ENCODE measurements around the gene PTMA. TPM values are rescaled to one million over a fixed set of nuclear protein-coding genes. Genes with fewer than 3 reads are reported as not detected.
A peak's percentile ranks its signal among the peaks of the same experiment; 100 is the strongest.

Gene PTMA
- total RNA-seq, 1 donor: 545 TPM

GRCh38 chr2:231667096-231667427 lies 41.3 kb upstream of the PTMA start:
- Histone ChIP-seq H3K27ac (ENCODE audit: low read depth, low read length) (peak overlapping the region; percentile 89), H3K27me3 (ENCODE audit: insufficient read depth, low read length) (no peaks in the 10 kb centered on the region), H3K4me2 (ENCODE audit: insufficient read depth, low read length) (peak overlapping the region; percentile 94), H3K36me3 (ENCODE audit: insufficient read depth, low read length) (no peaks in the 10 kb centered on the region), H3K4me1 (ENCODE audit: insufficient read depth, low read length) (peaks cover 16% of the 10 kb centered on the region), H3K9me3 (ENCODE audit: low read depth, low read length) (no peaks in the 10 kb centered on the region), H3K4me3 (ENCODE audit: insufficient read depth, low read length) (peak overlapping the region; percentile 72), H3K79me2 (ENCODE audit: insufficient read depth, low read length) (no peaks in the 10 kb centered on the region), H2AFZ (ENCODE audit: low read length) (peak overlapping the region; percentile 73), H4K20me1 (ENCODE audit: insufficient read depth, low read length) (no peaks in the 10 kb centered on the region)
- DNase-seq (ENCODE audit: insufficient read length, low spot score, missing footprints): no peak
- TF ChIP-seq CTCF (IDR thresholded peaks at IDR 0.05; ENCODE audit: extremely low read depth, low read depth, low read length): no peak

GRCh38 chr2:231667496-231667895 lies 40.8 kb upstream of the PTMA start:
- Histone ChIP-seq H3K4me1 (ENCODE audit: insufficient read depth, low read length) (peaks cover 16% of the 10 kb centered on the region), H3K4me2 (ENCODE audit: insufficient read depth, low read length) (peak overlapping the region; percentile 94), H3K4me3 (ENCODE audit: insufficient read depth, low read length) (no peak overlapping the region), H3K9me3 (ENCODE audit: low read depth, low read length) (no peaks in the 10 kb centered on the region), H3K27me3 (ENCODE audit: insufficient read depth, low read length) (no peaks in the 10 kb centered on the region), H3K79me2 (ENCODE audit: insufficient read depth, low read length) (no peaks in the 10 kb centered on the region), H2AFZ (ENCODE audit: low read length) (peak overlapping the region; percentile 73), H4K20me1 (ENCODE audit: insufficient read depth, low read length) (no peaks in the 10 kb centered on the region), H3K27ac (ENCODE audit: low read depth, low read length) (no peak overlapping the region), H3K36me3 (ENCODE audit: insufficient read depth, low read length) (no peaks in the 10 kb centered on the region)
- TF ChIP-seq CTCF (IDR thresholded peaks at IDR 0.05; ENCODE audit: extremely low read depth, low read depth, low read length): no peak
- DNase-seq (ENCODE audit: insufficient read length, low spot score, missing footprints): peak; percentile 73

GRCh38 chr2:231668981-231669380 lies 39.3 kb upstream of the PTMA start:
- Histone ChIP-seq H3K79me2 (ENCODE audit: insufficient read depth, low read length) (no peaks in the 10 kb centered on the region), H3K27me3 (ENCODE audit: insufficient read depth, low read length) (no peaks in the 10 kb centered on the region), H3K4me2 (ENCODE audit: insufficient read depth, low read length) (no peak overlapping the region), H3K4me1 (ENCODE audit: insufficient read depth, low read length) (peaks cover 16% of the 10 kb centered on the region), H3K9me3 (ENCODE audit: low read depth, low read length) (no peaks in the 10 kb centered on the region), H4K20me1 (ENCODE audit: insufficient read depth, low read length) (no peaks in the 10 kb centered on the region), H2AFZ (ENCODE audit: low read length) (no peak overlapping the region), H3K27ac (ENCODE audit: low read depth, low read length) (no peak overlapping the region), H3K36me3 (ENCODE audit: insufficient read depth, low read length) (no peaks in the 10 kb centered on the region), H3K4me3 (ENCODE audit: insufficient read depth, low read length) (no peak overlapping the region)
- DNase-seq (ENCODE audit: insufficient read length, low spot score, missing footprints): no peak
- no peak for TF ChIP-seq CTCF (IDR thresholded peaks at IDR 0.05; ENCODE audit: extremely low read depth, low read depth, low read length)

GRCh38 chr2:231671270-231672050 lies 36.9 kb upstream of the PTMA start:
- TF ChIP-seq CTCF (IDR thresholded peaks at IDR 0.05; ENCODE audit: extremely low read depth, low read depth, low read length): no peak
- peaks cover 18% of the 10 kb centered on the region for H3K4me1 ChIP-seq (ENCODE audit: insufficient read depth, low read length)
- no peak overlapping the region for H2AFZ ChIP-seq (ENCODE audit: low read length)

More at GRCh38 chr2:231671270-231672050, 36.9 kb upstream of the PTMA start:
- DNase-seq (ENCODE audit: insufficient read length, low spot score, missing footprints): peak; percentile 74
- H3K79me2 ChIP-seq (ENCODE audit: insufficient read depth, low read length): no peaks in the 10 kb centered on the region
- no peaks in the 10 kb centered on the region for H3K9me3 ChIP-seq (ENCODE audit: low read depth, low read length)
- no peak overlapping the region for H3K4me2 ChIP-seq (ENCODE audit: insufficient read depth, low read length)
- no peak overlapping the region for H3K4me3 ChIP-seq (ENCODE audit: insufficient read depth, low read length)
- H3K27me3 ChIP-seq (ENCODE audit: insufficient read depth, low read length): no peaks in the 10 kb centered on the region
- H4K20me1 ChIP-seq (ENCODE audit: insufficient read depth, low read length): no peaks in the 10 kb centered on the region
- H3K27ac ChIP-seq (ENCODE audit: low read depth, low read length): no peak overlapping the region
- no peaks in the 10 kb centered on the region for H3K36me3 ChIP-seq (ENCODE audit: insufficient read depth, low read length)
